Cardiac septum (tissue), 1 donor: Measurements from ENCODE around the gene LSM7. TPM values are rescaled to one million over a fixed set of nuclear protein-coding genes. Genes with fewer than 3 reads are reported as not detected.
"Not testable (repeated sequence)": the region's sequence is repeated elsewhere in the genome, so short reads cannot be mapped to it uniquely, and the experiment has no call there.

Experiments
- DNase-seq: peaks from one replicate; pipeline ENCODE4 v3.0.0-alpha.2; 2020; ENCODE audit warnings: low spot score
- intact Hi-C: fragments of 100-400 bp; cut with DNase I; formaldehyde crosslinking; loops from one replicate; pipeline ENCODE4 v1.14.0; 2022
- total RNA-seq: library from RNA; stranded (reverse); fragmentation: NEBNext Ultra II Directional; extraction: Animal tissue kit (Norgen Biotek cat#: 25700); gene quantifications from one replicate; pipeline ENCODE4 v1.2.1, GENCODE V29; 2021
- donor health status: DM: no; HTN: no; CAD: no.

Gene LSM7
- total RNA-seq, 1 donor from 2014 or later = 42.7 TPM

GRCh38 chr19:2286402-2287140 is 41.8 kb downstream of the LSM7 start:
- intact Hi-C loops = no loop called here
- DNase-seq = no peak

- no peak for DNase-seq
- intact Hi-C loops = no loop called here
Observed at GRCh38 chr19:2283835-2284507, 44.4 kb downstream of the LSM7 start.

GRCh38 chr19:2282862-2283237 is 45.5 kb downstream of the LSM7 start:
- intact Hi-C loops = no loop called here
- DNase-seq = no peak

GRCh38 chr19:2282062-2282861 is 46.1 kb downstream of the LSM7 start, which contains the start of gene PEAK3:
Gene PEAK3 (minus strand): TSS chr19:2282175. CDS start chr19:2280931, 1,244 bp downstream.
- peak; percentile 96 for DNase-seq
- intact Hi-C loops = no loop called here

GRCh38 chr19:2281265-2282061 is 46.9 kb downstream of the LSM7 start:
- DNase-seq, intact Hi-C loops: not testable (repeated sequence)

- intact Hi-C loops = no loop called here
- DNase-seq = no peak
Observed at GRCh38 chr19:2280633-2281264, 47.6 kb downstream of the LSM7 start.

GRCh38 chr19:2278459-2279158 is 49.8 kb downstream of the LSM7 start:
- intact Hi-C loops = loop anchor here (5.0 to 10.0 kb wide), 2 partner anchors 114 to 336 kb away; no protein-coding TSS in a partner anchor
- DNase-seq = no peak

- no peak for DNase-seq
- intact Hi-C loops = loop anchor here (5.0 to 10.0 kb wide), 2 partner anchors 115 to 338 kb away; no protein-coding TSS in a partner anchor
Observed at GRCh38 chr19:2277138-2277537, 51.2 kb downstream of the LSM7 start.

GRCh38 chr19:2276429-2276986 is 51.9 kb downstream of the LSM7 start:
- intact Hi-C loops = loop anchor here (5.0 to 10.0 kb wide), 2 partner anchors 116 to 338 kb away; no protein-coding TSS in a partner anchor
- no peak for DNase-seq

- intact Hi-C loops = loop anchor here (2.0 to 10.0 kb wide), 3 partner anchors 41 to 339 kb away; no protein-coding TSS in a partner anchor
- DNase-seq = no peak
Observed at GRCh38 chr19:2275588-2276428, 52.6 kb downstream of the LSM7 start.

- intact Hi-C loops = loop anchor here (2.0 to 10.0 kb wide), 3 partner anchors 42 to 340 kb away; no protein-coding TSS in a partner anchor
- DNase-seq = no peak
Observed at GRCh38 chr19:2274931-2275535, 53.4 kb downstream of the LSM7 start.

GRCh38 chr19:2274185-2274711 is 54.1 kb downstream of the LSM7 start:
- DNase-seq = no peak
- intact Hi-C loops = loop anchor here (2.0 to 10.0 kb wide), 2 partner anchors 43 to 341 kb away; no protein-coding TSS in a partner anchor

GRCh38 chr19:2273356-2274184 is 54.8 kb downstream of the LSM7 start:
- peak; percentile 89 for DNase-seq
- intact Hi-C loops = loop anchor here (1.0 to 10.0 kb wide), 4 partner anchors 37 to 341 kb away; partner anchors contain the start of genes PLEKHJ1 and SF3A2
